Stimulated activated effector memory CD8-positive, alpha-beta T cell treated with anti-CD3 and anti-CD28 coated beads, Interleukin-12 subunit alpha, Interleukin-12 subunit beta, amount 100 ng/mL, for 72 hours (primary cell): ENCODE results near the gene ADGRG4.
A peak's percentile ranks its signal among the peaks of the same experiment; 100 is the strongest.
"Not testable (repeated sequence)": the region's sequence is repeated elsewhere in the genome, so short reads cannot be mapped to it uniquely, and the experiment has no call there.

Source experiments
- ATAC-seq: fragments of 150-1000 bp; cut with Tn5 transposase; 2 replicates; pipeline ENCODE4 v1.10.0; 2021
- DNase-seq, 2 donors: peaks; one replicate each; pipeline ENCODE4 v3.0.0; 2021 to 2022; ENCODE audit warnings: low spot score in 2 of 2
- H3K27ac Mint-ChIP-seq: one replicate; pipeline ENCODE4 v1.8.0; 2022; ENCODE audit warnings: mild to moderate bottlenecking, mixed read lengths
- H3K36me3 Mint-ChIP-seq: one replicate; pipeline ENCODE4 v1.8.0; 2022; ENCODE audit warnings: mild to moderate bottlenecking, mixed read lengths
- H3K4me1 Mint-ChIP-seq: one replicate; pipeline ENCODE4 v1.8.0; 2022; ENCODE audit warnings: mixed read lengths
- H3K4me3 Mint-ChIP-seq: one replicate; pipeline ENCODE4 v1.8.0; 2022; ENCODE audit warnings: mild to moderate bottlenecking, mixed read lengths
- H3K9me3 Mint-ChIP-seq: one replicate; pipeline ENCODE4 v1.8.0; 2022; ENCODE audit warnings: mixed read lengths

ADGRG4 gene

GRCh38 chrX:136397001-136397400 lies 96.2 kb downstream of the ADGRG4 start:
- H3K36me3 Mint-ChIP-seq: no peaks in the 10 kb centered on the region
- H3K27ac Mint-ChIP-seq: no peak overlapping the region
- DNase-seq: no peak
- ATAC-seq: no peak
- H3K4me1 Mint-ChIP-seq: no peaks in the 10 kb centered on the region
- no peaks in the 10 kb centered on the region for H3K9me3 Mint-ChIP-seq
- H3K4me3 Mint-ChIP-seq: no peak overlapping the region

DNA sequence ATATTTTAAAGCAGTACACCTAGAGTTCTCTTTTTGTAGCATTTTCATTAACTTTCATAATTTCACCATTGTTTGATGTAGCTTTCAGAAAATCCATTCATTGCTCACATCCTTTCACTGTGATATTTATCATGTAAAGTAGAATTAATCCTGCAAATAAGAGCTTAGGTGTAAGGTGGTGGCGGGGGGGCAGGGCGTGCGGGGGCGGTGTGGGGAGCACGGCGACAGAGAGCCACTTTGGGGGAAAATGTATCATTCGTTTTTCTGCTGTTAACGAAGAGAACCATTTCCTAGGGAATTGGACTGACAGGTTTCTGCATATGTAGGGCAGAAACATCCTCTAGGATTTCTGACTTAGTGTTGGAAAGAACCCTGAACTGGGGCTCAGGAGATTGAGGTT lies 104.4 kb downstream of the ADGRG4 start:
- ATAC-seq (no peak), DNase-seq (no peak)
- no peaks in the 10 kb centered on the region for H3K36me3 Mint-ChIP-seq
- H3K27ac Mint-ChIP-seq: no peak overlapping the region
- H3K4me3 Mint-ChIP-seq: no peak overlapping the region
- no peaks in the 10 kb centered on the region for H3K9me3 Mint-ChIP-seq
- no peaks in the 10 kb centered on the region for H3K4me1 Mint-ChIP-seq

DNA sequence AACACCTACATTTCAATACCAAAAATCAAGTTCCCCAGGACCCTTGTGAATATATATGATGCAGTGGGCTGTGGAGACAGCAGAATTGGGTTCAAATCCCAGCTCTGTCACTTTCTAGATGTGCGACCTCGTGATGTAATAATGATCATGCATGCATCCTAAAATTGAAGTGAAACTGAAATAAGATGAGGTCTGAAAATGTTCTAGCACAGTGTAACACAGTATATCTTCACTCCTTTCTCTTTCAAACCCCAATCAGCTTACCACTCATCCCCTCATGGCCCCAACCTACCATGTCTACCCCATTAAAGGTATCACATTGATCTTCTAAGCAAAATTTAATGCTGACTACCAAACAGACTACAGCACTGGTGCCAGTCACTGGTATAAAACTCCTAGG lies 117.0 kb downstream of the ADGRG4 start:
- no peaks in the 10 kb centered on the region for H3K4me1 Mint-ChIP-seq

GRCh38 chrX:136421338-136421737 lies 120.6 kb downstream of the ADGRG4 start:
- Mint-ChIP-seq H3K27ac (no peak overlapping the region), H3K4me3 (no peak overlapping the region), H3K36me3 (no peaks in the 10 kb centered on the region), H3K9me3 (no peaks in the 10 kb centered on the region), H3K4me1 (no peaks in the 10 kb centered on the region)
- DNase-seq (no peak), ATAC-seq (no peak)

More for the DNA sequence above, 117.0 kb downstream of the ADGRG4 start:
- Mint-ChIP-seq H3K27ac (no peak overlapping the region), H3K9me3 (no peaks in the 10 kb centered on the region), H3K36me3 (no peaks in the 10 kb centered on the region), H3K4me3 (no peak overlapping the region)
- no peak for DNase-seq
- no peak for ATAC-seq

GRCh38 chrX:136423724-136424123 lies 123.0 kb downstream of the ADGRG4 start:
- H3K36me3 Mint-ChIP-seq: no peaks in the 10 kb centered on the region
- no peak overlapping the region for H3K4me3 Mint-ChIP-seq
- no peak for ATAC-seq
- no peak for DNase-seq
- H3K9me3 Mint-ChIP-seq: no peaks in the 10 kb centered on the region
- H3K27ac Mint-ChIP-seq: no peak overlapping the region
- no peaks in the 10 kb centered on the region for H3K4me1 Mint-ChIP-seq

GRCh38 chrX:136425996-136426395 lies 125.2 kb downstream of the ADGRG4 start:
- ATAC-seq (no peak), DNase-seq (no peak)
- H3K27ac Mint-ChIP-seq: no peak overlapping the region
- no peaks in the 10 kb centered on the region for H3K36me3 Mint-ChIP-seq
- no peaks in the 10 kb centered on the region for H3K9me3 Mint-ChIP-seq
- H3K4me1 Mint-ChIP-seq: peaks cover 2% of the 10 kb centered on the region
- H3K4me3 Mint-ChIP-seq: no peak overlapping the region

- Mint-ChIP-seq H3K4me1 (peaks cover 24% of the 10 kb centered on the region), H3K36me3 (no peaks in the 10 kb centered on the region), H3K9me3 (no peaks in the 10 kb centered on the region), H3K27ac (no peak overlapping the region), H3K4me3 (no peak overlapping the region)
- DNase-seq (no peak), ATAC-seq (peak; percentile 70)
Measured at GRCh38 chrX:136431625-136432024, 130.9 kb downstream of the ADGRG4 start.

- Mint-ChIP-seq H3K4me1 (peaks cover 11% of the 10 kb centered on the region), H3K4me3 (no peak overlapping the region), H3K27ac (no peak overlapping the region), H3K9me3 (no peaks in the 10 kb centered on the region), H3K36me3 (no peaks in the 10 kb centered on the region)
- ATAC-seq: no peak
- DNase-seq: no peak
Measured at GRCh38 chrX:136437774-136438173, 137.0 kb downstream of the ADGRG4 start.

DNA sequence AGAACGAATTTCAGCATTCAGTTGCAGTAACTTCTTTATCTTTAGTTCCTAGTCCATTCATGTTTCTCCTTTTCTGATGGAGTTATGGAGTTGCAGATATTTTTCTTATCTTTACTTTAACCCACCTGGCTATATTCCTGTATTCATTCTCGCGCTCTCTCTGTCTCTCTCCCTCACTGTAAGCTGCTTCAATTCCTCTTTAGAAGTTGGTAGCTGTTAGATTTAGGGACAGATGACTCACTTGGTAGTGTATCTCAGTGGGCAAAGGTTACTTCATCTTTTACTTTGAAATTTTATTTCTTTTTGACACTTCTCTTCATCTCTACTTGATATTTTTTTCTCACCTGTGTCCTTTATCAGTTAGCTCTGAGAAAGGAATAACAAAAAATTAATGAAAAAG lies 137.4 kb downstream of the ADGRG4 start:
- Mint-ChIP-seq H3K9me3 (no peaks in the 10 kb centered on the region), H3K4me3 (no peak overlapping the region), H3K36me3 (no peaks in the 10 kb centered on the region)

GRCh38 chrX:136445674-136446073 lies 144.9 kb downstream of the ADGRG4 start:
- H3K27ac Mint-ChIP-seq, DNase-seq, H3K4me1 Mint-ChIP-seq, H3K9me3 Mint-ChIP-seq, H3K36me3 Mint-ChIP-seq, ATAC-seq, H3K4me3 Mint-ChIP-seq: not testable (repeated sequence)

More for the DNA sequence above, 137.4 kb downstream of the ADGRG4 start:
- ATAC-seq (no peak), DNase-seq (no peak)
- Mint-ChIP-seq H3K4me1 (peaks cover 10% of the 10 kb centered on the region), H3K27ac (no peak overlapping the region)

- Mint-ChIP-seq H3K36me3 (no peaks in the 10 kb centered on the region), H3K4me1 (no peaks in the 10 kb centered on the region), H3K4me3 (no peak overlapping the region), H3K9me3 (no peaks in the 10 kb centered on the region), H3K27ac (no peak overlapping the region)
- DNase-seq: no peak
- ATAC-seq: no peak
Measured at GRCh38 chrX:136446208-136446607, 145.4 kb downstream of the ADGRG4 start.

GRCh38 chrX:136447308-136447707 lies 146.5 kb downstream of the ADGRG4 start:
- Mint-ChIP-seq H3K9me3 (no peaks in the 10 kb centered on the region), H3K27ac (no peak overlapping the region), H3K4me1 (no peaks in the 10 kb centered on the region), H3K4me3 (no peak overlapping the region), H3K36me3 (no peaks in the 10 kb centered on the region)
- DNase-seq: no peak
- ATAC-seq: no peak

DNA sequence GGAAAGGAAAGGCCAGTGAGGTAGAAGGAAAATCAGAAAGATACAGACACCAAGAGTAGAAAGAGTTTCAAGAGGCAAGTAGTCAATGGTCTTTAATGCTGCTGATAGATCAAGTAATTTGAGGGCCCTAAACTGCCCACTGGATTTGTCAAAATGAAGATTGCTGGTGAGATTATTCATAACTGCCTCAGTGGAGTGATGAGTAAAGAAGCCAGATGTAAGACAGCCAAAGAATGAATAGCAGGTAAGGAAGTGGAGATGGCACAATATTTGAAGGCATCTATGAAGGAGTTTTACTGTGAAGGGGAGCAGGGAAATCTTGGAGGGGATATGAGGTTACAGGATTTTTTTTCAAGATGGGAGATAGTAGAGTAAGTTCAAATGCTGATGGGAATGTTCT lies 147.2 kb downstream of the ADGRG4 start:
- H3K36me3 Mint-ChIP-seq: no peaks in the 10 kb centered on the region
- no peak for DNase-seq

GRCh38 chrX:136450050-136450830 lies 149.5 kb downstream of the ADGRG4 start:
- DNase-seq (no peak), ATAC-seq (no peak)
- Mint-ChIP-seq H3K9me3 (no peaks in the 10 kb centered on the region), H3K27ac (no peak overlapping the region), H3K4me3 (no peak overlapping the region), H3K36me3 (no peaks in the 10 kb centered on the region), H3K4me1 (no peaks in the 10 kb centered on the region)

More for the DNA sequence above, 147.2 kb downstream of the ADGRG4 start:
- Mint-ChIP-seq H3K9me3 (no peaks in the 10 kb centered on the region), H3K4me1 (no peaks in the 10 kb centered on the region), H3K4me3 (no peak overlapping the region), H3K27ac (no peak overlapping the region)
- peak; percentile 51 for ATAC-seq

- Mint-ChIP-seq H3K4me3 (no peak overlapping the region), H3K4me1 (no peaks in the 10 kb centered on the region), H3K27ac (no peak overlapping the region), H3K36me3 (no peaks in the 10 kb centered on the region), H3K9me3 (no peaks in the 10 kb centered on the region)
- DNase-seq: no peak
- ATAC-seq: no peak
Measured at GRCh38 chrX:136452614-136453013, 151.9 kb downstream of the ADGRG4 start.

- no peak for ATAC-seq
Measured at GRCh38 chrX:136453114-136453513, 152.4 kb downstream of the ADGRG4 start.

More at GRCh38 chrX:136453114-136453513, 152.4 kb downstream of the ADGRG4 start:
- Mint-ChIP-seq H3K36me3 (no peaks in the 10 kb centered on the region), H3K4me3 (no peak overlapping the region), H3K9me3 (no peaks in the 10 kb centered on the region), H3K27ac (no peak overlapping the region), H3K4me1 (no peaks in the 10 kb centered on the region)
- no peak for DNase-seq
